ENCODE results near the gene ZG16.

DNA sequence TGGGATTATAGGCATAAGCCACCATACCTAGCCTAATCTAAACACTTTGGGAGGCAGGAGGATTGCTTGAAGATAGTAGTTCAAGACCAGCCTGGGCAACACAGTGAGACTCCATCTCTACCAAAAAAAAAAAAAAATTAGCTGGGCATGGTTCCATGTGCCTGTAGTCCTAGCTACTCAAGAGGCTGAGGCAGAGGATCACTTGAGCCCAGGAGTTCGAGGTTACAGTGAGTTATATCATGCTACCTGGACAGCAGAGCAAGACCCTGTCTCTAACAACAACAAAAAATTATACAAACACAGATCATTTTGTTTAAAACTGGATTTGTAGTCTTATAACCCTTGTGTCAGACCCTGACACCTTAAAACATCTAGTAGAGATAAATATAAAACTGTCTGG is 24.5 kb upstream of the ZG16 start:
- TF ChIP-seq, protein P1, sequence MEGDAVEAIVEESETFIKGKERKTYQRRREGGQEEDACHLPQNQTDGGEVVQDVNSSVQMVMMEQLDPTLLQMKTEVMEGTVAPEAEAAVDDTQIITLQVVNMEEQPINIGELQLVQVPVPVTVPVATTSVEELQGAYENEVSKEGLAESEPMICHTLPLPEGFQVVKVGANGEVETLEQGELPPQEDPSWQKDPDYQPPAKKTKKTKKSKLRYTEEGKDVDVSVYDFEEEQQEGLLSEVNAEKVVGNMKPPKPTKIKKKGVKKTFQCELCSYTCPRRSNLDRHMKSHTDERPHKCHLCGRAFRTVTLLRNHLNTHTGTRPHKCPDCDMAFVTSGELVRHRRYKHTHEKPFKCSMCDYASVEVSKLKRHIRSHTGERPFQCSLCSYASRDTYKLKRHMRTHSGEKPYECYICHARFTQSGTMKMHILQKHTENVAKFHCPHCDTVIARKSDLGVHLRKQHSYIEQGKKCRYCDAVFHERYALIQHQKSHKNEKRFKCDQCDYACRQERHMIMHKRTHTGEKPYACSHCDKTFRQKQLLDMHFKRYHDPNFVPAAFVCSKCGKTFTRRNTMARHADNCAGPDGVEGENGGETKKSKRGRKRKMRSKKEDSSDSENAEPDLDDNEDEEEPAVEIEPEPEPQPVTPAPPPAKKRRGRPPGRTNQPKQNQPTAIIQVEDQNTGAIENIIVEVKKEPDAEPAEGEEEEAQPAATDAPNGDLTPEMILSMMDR (conservative IDR thresholded peaks at IDR 0.05; ENCODE audit: low read length) = no peak
- TF ChIP-seq EZH2phosphoT487 (IDR thresholded peaks at IDR 0.05; ENCODE audit: borderline replicate concordance, low read depth, low read length) = no peak
